ENCODE results near the gene GPR137. TPM values are rescaled to one million over a fixed set of nuclear protein-coding genes. Genes with fewer than 3 reads are reported as not detected.

Gene GPR137
- total and polyA plus RNA-seq, 12 donors = 16.4 to 43.0 (median 24.3) TPM

DNA sequence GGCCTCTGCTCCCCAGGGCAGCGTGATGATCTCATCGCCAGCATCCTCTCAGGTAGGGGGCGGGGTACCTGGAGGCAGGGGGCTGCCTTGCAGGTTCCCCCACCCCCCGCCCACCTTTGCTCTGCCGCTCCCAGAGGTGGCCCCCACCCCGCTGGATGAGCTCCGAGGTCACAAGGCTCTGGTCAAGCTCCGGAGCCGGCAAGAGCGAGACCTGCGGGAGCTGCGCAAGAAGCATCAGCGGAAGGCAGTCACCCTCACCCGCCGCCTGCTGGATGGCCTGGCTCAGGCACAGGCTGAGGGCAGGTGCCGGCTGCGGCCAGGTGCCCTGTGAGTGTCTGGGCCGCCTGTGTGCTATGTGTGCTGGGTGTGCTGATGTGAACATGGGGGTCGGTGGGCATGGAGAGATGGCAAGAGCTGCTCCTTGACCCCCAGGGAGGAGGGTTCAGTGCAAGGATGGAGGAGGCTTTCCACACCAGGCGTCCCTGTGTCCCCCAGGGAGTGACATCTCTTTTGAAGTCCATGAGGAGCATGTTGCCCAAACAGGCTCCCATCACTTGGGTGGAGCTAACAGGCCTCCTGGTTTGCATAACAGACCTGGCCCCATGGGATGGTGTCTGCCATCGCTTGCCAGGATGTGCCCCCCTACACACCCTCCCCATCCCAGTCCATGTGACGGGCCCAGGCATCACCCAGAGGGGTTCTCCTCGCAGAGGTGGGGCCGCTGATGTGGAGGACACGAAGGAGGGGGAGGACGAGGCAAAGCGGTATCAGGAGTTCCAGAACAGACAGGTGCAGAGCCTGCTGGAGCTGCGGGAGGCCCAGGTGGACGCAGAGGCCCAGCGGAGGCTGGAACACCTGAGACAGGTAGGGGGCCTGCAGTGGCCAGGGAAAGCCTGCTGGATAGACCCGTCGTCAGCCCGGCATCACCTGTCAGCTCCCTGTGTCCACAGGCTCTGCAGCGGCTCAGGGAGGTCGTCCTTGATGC, 20.2 kb upstream of the GPR137 start:
- peak in 1 of 2 donors; percentile 15 for DNase-seq
- H3K36me3 ChIP-seq = peaks cover 0 to 68% (median 23%) of the 10 kb centered on the region in 9 donors
- intact Hi-C loops (cut with DNase I) = loop anchor here in 3 of 10 donors (2.0 kb wide), 2 partner anchors 13 to 15 kb away; partner anchors contain the start of gene PLCB3 (in 1 of the 3)
- TF ChIP-seq, protein P1, sequence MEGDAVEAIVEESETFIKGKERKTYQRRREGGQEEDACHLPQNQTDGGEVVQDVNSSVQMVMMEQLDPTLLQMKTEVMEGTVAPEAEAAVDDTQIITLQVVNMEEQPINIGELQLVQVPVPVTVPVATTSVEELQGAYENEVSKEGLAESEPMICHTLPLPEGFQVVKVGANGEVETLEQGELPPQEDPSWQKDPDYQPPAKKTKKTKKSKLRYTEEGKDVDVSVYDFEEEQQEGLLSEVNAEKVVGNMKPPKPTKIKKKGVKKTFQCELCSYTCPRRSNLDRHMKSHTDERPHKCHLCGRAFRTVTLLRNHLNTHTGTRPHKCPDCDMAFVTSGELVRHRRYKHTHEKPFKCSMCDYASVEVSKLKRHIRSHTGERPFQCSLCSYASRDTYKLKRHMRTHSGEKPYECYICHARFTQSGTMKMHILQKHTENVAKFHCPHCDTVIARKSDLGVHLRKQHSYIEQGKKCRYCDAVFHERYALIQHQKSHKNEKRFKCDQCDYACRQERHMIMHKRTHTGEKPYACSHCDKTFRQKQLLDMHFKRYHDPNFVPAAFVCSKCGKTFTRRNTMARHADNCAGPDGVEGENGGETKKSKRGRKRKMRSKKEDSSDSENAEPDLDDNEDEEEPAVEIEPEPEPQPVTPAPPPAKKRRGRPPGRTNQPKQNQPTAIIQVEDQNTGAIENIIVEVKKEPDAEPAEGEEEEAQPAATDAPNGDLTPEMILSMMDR (IDR thresholded peaks at IDR 0.05) = no peak
- ATAC-seq = no peak
- H3K27ac ChIP-seq = no peak overlapping the region
- no peak overlapping the region for H3K4me3 ChIP-seq
- no peaks in the 10 kb centered on the region for H3K27me3 ChIP-seq
- no peaks in the 10 kb centered on the region for H3K9me3 ChIP-seq
- peaks cover 18 to 33% (median 24%) of the 10 kb centered on the region in 9 donors for H3K4me1 ChIP-seq
- 94 to 96% methylated on average over 35 of the region's 35 CpGs for WGBS, 2 donors

DNA sequence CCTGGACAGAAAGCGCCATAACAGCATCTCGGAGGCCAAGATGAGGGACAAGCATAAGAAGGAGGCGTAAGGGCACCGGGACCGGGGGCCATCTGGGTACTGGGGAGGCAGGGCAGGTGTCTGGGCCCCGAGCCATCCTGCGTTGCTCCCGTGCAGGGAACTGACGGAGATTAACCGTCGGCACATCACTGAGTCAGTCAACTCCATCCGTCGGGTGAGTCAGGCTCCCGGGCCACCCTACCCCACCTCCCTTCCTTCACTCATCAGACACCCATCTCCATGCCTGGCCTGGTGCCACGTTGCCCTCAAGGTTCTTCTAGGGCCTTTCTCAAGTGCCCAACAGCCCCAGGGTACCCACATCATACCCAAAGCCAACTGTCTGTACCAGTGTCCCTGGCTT, 19.3 kb upstream of the GPR137 start:
- no peak overlapping the region for H3K4me3 ChIP-seq
- TF ChIP-seq, protein P1 (IDR thresholded peaks at IDR 0.05) = no peak
- peaks cover 0 to 59% (median 23%) of the 10 kb centered on the region in 9 donors for H3K36me3 ChIP-seq
- no peaks in the 10 kb centered on the region for H3K27me3 ChIP-seq
- 91 to 92% methylated on average over 15 of the region's 15 CpGs for WGBS, 2 donors
- no peak for ATAC-seq
- peak in 1 of 2 donors; percentile 9 for DNase-seq
- H3K27ac ChIP-seq = peak overlapping the region in 3 of 10 donors; percentile 95 to 99 (median 99)
- intact Hi-C loops (cut with DNase I) = loop anchor here in 3 of 10 donors (2.0 kb wide), 2 partner anchors 14 to 16 kb away; partner anchors contain the start of gene PLCB3 (in 1 of the 3)
- H3K9me3 ChIP-seq = no peaks in the 10 kb centered on the region
- H3K4me1 ChIP-seq = peaks cover 18 to 33% (median 24%) of the 10 kb centered on the region in 9 donors

DNA sequence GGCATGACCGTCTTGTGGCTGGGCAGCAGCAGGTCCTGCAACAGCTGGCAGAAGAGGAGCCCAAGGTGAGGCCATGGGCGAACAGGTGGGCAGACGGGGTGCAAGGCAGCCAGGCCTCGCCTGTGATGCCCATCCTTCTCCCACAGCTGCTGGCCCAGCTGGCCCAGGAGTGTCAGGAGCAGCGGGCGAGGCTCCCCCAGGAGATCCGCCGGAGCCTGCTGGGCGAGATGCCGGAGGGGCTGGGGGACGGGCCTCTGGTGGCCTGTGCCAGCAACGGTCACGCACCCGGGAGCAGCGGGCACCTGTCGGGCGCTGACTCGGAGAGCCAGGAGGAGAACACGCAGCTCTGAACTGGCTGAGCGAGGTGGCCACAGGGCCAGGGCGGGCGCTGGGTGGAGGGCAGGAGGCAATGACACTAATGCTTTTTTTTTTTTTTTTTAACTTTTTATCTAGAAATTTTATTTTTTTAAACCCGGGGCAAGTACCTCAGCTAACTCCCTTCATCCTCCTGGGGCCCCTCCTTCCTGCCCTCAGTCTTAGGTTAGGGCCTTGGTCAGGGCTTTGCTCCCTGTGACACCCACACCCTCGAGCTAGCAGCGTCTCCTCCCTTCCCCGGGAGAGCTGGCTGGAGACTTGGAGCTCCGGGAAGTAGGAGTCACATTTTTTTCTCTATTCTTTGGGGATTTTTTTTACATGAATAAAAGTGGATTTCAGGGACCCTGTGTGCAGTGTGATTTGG, 18.3 kb upstream of the GPR137 start:
- Histone ChIP-seq H3K4me3 (peak overlapping the region in 3 of 10 donors; percentile 73 to 84 (median 83)), H3K27me3 (no peaks in the 10 kb centered on the region), H3K4me1 (peaks cover 18 to 43% (median 34%) of the 10 kb centered on the region in 9 donors), H3K27ac (peak overlapping the region; percentile 58 to 100 (median 98)), H3K36me3 (peaks cover 0 to 50% (median 16%) of the 10 kb centered on the region in 9 donors), H3K9me3 (no peaks in the 10 kb centered on the region)
- intact Hi-C loops (cut with DNase I) = loop anchor here in 3 of 10 donors (2.0 kb wide), 2 partner anchors 15 to 17 kb away; partner anchors contain the start of gene PLCB3 (in 1 of the 3)
- DNase-seq = peak; percentile 31 to 51
- TF ChIP-seq, protein P1 (IDR thresholded peaks at IDR 0.05) = no peak
- ATAC-seq = no peak
- 76 to 84% methylated on average over 27 of the region's 27 CpGs for WGBS, 2 donors

All from heart right ventricle (tissue), 16 donors.